Measurements from ENCODE around the gene PARL.

- TF ChIP-seq BACH1 (IDR thresholded peaks at IDR 0.05; ENCODE audit: borderline replicate concordance) (no peak), CTCF (IDR thresholded peaks at IDR 0.05 in 2 of 3, conservative IDR thresholded peaks at IDR 0.05 in 1 of 3; ENCODE audit: control insufficient read depth in 2 of 3, extremely low read depth in 1 of 3, insufficient read depth in 1 of 3, low read depth in 3 of 3, low read length in 3 of 3) (no peak), POLR2A (IDR thresholded peaks at IDR 0.05; ENCODE audit: low read depth, low read length) (no peak), CHD1 (IDR thresholded peaks at IDR 0.05; ENCODE audit: low read depth, low read length) (no peak), EZH2 (IDR thresholded peaks at IDR 0.05; ENCODE audit: borderline replicate concordance, control insufficient read depth, low read depth, low read length) (no peak), FOS (IDR thresholded peaks at IDR 0.05; ENCODE audit: borderline replicate concordance, extremely low read depth, insufficient read length) (no peak), CREM (IDR thresholded peaks at IDR 0.05; ENCODE audit: low read depth) (no peak), MYC (IDR thresholded peaks at IDR 0.05; ENCODE audit: insufficient read depth, insufficient read length, insufficient replicate concordance, low read length, severe bottlenecking) (no peak), SREBF2 (IDR thresholded peaks at IDR 0.05; ENCODE audit: low read length) (no peak), BHLHE40 (IDR thresholded peaks at IDR 0.05; ENCODE audit: borderline replicate concordance in 1 of 2, low read depth in 2 of 2, low read length in 1 of 2) (no peak), FOXM1 (IDR thresholded peaks at IDR 0.05; ENCODE audit: low read depth, low read length) (no peak), REST (IDR thresholded peaks at IDR 0.05; ENCODE audit: low read depth, low read length) (no peak)
Observed at GRCh38 chr3:183857863-183858262, 26.8 kb downstream of the PARL start.
